ENCODE data around the gene OXTR.

OXTR gene

GRCh38 chr3:8705575-8705974 is 63.8 kb downstream of the OXTR start:
- no peak for DNase-seq (ENCODE audit: low read depth)
- no peak for TF ChIP-seq CTCF (IDR thresholded peaks at IDR 0.05; ENCODE audit: low read length, missing control alignments)
- no peak overlapping the region for H3K4me3 ChIP-seq (replicated peaks; ENCODE audit: low read depth, low read length)

GRCh38 chr3:8702560-8702959 is 66.9 kb downstream of the OXTR start:
- no peak for DNase-seq (ENCODE audit: low read depth)
- peak; percentile 28 for TF ChIP-seq CTCF (IDR thresholded peaks at IDR 0.05; ENCODE audit: low read length, missing control alignments)
- no peak overlapping the region for H3K4me3 ChIP-seq (replicated peaks; ENCODE audit: low read depth, low read length)

All from fibroblast of pulmonary artery (primary cell).